NCI-H1105 (cell line): Measurements from ENCODE around the gene IRF6.

ENCODE experiments used
- DNase-seq: peaks from one replicate; lab custom pipeline; 2025; lab: John Stamatoyannopoulos, UW

Gene IRF6

DNA sequence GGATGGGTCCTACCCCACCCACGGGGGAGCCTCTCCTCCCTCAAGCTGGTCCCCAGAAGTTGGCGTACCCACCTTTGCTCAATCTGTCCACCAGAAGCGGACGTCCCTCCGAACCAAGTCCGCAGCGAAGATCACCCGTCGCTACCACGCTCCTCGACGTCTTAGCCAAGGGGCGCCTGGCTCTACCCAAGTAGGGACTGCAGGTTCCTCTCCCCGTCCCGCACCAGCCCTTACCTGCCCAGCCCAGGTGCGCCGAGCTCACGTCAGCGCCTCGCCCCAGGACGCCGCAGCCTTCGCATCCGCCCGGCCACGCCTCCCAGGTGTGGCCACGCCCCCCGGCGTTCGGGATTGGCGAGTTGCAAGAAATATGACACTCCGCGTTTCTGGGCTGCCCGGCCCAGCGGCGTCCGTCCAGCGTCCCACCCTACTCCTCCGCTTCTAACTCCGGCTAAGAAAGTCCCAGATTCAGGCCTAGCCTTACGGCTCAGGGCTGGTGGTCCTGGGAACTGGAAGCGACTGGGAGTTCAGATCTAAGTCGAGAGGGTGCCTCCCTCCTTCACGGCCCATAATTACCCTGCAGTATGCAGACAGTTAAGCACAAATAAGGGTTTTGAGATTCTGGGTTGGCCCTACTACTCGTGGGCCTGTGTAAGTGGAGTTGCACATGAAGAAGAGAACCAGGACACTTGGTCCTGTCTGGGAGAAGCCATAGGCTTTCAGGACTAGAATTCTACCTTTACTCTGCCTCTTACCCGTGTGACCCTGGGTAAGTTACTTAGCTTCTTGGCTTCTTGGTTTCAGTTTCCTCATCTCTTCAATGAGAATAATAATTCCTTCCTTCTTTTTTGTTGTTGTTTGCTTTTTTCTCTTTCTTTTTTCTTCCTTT lies at the start of gene IRF6:
Gene IRF6 (minus strand): TSS at position 268 of the 886 bp plus-strand sequence. CDS start 4,729 bp downstream, outside the sequence.
- peak; percentile 86 for DNase-seq

DNA sequence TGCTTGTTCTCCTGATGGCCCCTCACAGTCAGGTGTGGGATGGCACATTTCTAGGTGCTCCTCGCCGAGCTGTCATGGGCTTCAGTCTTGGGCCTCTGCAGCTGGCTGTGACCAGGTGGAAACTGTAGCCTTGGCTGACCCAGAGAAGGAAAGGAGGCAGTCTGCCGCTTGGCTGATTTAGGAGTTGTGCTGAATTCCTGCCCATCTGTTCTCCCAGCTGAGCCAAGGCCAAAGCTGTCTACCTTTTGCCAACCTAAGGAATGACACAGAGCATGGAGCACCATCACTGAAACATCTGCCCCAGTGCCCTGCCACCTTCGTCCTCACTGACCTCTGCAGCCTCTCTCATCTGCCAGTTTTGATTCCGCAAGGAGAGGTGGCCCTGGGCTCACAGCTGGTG lies 49.7 kb upstream of the IRF6 start:
- no peak for DNase-seq

GRCh38 chr1:209855006-209855405 lies 49.1 kb upstream of the IRF6 start:
- no peak for DNase-seq

GRCh38 chr1:209854196-209854595 lies 48.3 kb upstream of the IRF6 start:
- no peak for DNase-seq

DNA sequence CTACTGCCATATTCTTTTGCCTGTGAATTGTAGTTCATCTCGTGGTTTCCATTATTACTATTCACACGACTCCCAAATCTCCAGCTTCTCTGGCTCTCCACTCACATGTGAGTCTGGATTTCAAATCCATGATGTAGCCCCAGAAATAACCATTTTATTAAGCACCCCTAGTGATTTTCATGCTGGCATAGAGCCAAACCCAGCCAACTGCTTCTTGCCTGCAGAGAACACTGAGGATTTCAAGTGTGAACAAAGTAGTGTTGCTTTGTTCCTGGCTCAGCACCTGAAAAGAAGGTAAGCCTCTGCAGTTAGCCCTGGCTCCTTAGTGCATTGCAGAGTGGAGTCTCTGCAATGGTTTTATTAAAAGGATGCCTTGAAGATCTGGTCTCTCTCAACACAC lies 47.7 kb upstream of the IRF6 start:
- DNase-seq, result peak; percentile 4

DNA sequence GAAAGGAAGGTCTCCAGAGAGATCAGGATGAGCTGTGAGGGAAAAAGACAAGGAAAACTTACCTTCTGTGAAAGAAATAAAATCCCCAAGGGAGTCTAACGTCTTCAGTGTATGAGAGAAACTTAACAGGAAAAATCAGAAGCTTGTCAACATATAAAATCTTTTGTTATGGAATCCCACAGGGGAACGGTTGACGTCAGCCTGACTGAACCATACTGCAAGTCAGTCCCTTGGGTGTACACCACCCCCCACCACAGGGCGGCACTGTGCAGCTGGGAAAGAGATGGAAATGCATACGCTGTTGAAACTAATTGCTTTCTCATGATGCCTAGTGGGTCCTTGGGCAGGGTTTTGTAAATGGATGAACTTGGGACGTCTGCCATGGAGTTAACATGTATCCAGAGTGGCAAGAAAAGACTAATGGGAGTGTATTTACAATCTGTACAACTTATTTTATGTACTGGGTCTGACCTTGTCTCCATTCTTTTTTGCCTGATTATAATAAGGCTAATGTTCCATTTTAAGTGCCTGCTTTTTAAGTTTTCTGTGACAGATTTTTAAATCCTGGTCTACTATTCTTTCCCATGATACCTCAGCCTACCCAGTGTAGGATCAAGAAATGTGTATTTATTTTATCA lies 44.5 kb upstream of the IRF6 start:
- DNase-seq, result peak; percentile 52

DNA sequence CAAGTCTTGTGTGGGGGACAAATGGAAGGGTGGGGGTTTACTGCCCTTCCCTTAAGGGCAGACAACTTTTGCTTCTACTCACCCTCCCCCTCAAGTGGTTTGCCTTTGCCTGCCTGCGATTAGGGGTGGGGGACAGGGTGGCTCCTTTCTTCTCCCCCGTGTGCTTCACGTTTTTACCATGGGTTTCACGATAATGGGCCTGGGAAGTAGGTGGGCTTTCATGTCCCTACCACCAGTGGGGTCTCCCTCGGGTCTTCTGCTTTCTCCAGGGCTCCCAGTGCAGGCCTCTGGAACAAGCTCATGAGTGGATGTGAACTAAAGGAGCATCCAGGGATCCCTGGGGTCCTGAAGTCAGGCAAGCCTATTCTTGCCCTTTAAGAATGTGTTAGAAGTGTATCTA lies 43.4 kb upstream of the IRF6 start:
- no peak for DNase-seq

GRCh38 chr1:209845408-209845725 lies 39.4 kb upstream of the IRF6 start:
- peak; percentile 91 for DNase-seq

DNA sequence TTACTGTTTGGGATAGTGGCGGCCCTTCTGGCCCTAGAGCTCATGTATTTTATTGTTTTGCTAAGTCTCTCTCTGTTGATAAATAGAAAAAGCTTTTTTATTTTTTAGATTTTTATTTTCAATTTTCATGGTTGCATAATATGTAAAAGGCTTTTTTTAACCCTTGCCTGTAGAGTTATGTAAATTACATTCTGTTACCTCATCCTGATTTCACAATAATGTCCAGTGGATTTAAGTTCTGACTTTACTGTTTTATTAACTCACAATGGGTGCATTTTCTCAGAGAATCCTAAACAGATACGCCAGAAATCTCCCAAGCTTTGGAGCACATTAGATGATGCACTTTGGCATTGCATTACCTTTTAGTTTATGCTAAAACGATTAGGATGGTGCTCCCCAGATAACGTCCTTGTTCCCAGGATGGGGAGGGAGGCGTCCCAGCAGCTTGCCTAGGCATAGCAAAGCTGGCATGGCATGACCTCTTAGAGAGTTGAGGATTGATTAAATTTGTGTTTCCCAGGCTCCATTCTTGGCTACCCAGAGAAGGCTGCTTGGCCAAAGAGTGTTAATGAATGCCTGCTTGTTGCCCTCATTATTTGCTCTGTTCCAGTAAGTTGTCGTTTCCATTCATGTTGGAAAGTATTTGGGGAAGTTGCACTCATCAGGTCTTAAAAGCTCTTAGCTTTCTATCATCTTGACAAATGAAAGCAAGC lies 38.9 kb upstream of the IRF6 start:
- DNase-seq, result no peak

DNA sequence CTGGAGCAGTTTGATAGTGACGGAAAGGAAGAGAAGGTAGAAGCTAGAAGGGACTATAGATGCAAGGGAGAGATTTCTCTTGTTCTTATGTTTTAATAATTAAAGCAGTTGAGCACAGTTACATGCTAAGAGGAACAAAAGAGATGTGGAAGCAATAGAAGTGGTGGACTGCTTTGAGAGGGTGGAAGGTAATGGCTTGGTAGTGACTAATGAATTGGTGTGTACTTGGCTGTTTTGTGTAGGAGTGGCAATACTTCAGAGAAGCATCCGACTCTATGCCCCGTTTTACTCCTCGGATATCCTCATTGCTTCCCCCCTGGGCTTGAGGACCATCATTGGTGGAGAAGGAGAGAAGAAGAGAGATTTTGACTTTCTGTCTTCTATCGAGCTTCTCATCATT lies 34.7 kb upstream of the IRF6 start:
- no peak for DNase-seq

- no peak for DNase-seq
Measured at GRCh38 chr1:209839875-209840546, 34.1 kb upstream of the IRF6 start.

DNA sequence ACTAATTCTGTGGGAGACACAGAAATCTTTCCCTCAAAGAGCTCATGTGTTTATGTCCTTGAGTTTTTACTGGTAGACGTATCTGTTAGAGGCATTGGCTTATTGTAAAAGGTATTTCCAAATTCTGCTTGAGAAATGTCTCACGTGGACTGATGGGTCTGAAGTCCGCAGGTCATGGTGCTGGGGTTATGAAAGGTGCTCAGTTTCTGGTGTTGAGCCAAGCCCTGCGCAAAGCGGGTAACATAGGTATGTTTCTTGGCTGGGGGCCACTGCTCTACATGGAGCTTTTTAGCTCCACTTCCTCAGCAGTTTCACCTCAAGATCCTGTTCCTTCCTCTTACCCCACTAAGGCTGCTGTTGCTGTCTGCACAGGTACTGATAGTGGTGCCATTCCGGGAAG lies 32.6 kb upstream of the IRF6 start:
- no peak for DNase-seq

DNA sequence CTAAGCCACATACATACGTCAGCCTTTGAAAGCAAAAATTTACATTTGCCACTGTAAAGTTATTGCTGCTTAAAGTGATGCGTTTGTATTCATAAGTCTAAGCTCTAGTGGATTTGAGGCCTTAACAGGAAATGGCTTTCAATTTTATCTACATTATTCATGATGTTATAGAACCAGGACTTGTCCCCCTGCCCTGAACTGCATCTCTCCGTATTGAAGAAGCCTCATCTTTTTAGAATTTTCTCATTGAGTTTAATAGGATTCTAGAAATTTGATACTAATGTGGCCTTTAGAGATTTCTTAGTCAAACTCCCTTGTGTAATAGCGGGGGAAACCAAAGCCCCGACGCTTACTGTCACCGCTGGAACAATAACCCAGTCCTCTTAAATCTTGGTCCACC lies 31.7 kb upstream of the IRF6 start:
- no peak for DNase-seq

DNA sequence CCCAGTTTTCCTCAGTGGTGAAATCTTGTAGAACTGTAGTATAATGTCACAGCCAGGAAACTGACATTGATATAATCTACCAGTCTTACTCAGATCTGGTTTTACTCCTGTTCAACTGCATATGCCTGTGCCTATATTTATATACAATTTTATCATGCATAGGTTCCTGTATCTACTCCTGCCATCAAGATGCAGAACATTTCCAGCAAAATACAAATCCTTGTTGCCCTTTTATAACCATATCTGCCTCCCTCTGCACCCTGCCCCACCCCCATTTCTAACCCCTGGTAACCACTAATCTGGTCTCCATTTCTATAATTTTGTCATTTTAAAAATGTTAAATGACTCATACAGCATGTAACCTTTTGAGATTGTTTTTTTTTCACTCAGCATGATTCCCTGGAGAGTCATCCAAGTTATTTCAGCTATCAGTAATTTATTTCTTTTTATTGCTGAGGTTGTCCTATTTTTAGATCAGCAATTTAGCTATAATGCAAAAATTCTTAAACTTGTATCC lies 29.9 kb upstream of the IRF6 start:
- DNase-seq, result no peak

DNA sequence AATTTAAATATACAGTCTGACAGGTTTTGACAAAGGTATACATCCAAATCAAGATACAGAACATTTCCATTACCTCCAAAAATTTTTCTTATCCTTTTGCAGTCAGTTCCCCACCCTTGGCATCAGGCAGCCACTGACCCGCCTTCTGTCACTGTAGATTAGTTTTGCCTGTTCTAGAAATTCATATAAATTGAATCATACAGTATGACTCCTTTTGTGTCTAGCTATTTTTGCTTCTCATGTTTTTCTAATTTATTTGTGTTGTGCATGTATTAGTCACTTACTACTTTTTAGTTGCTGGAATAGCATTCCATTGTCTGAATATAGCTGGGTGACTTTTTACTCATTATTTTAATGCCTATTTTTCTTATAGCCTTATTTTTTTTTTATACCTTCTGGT lies 25.7 kb upstream of the IRF6 start:
- no peak for DNase-seq

GRCh38 chr1:209830722-209831121 lies 24.8 kb upstream of the IRF6 start:
- no peak for DNase-seq

DNA sequence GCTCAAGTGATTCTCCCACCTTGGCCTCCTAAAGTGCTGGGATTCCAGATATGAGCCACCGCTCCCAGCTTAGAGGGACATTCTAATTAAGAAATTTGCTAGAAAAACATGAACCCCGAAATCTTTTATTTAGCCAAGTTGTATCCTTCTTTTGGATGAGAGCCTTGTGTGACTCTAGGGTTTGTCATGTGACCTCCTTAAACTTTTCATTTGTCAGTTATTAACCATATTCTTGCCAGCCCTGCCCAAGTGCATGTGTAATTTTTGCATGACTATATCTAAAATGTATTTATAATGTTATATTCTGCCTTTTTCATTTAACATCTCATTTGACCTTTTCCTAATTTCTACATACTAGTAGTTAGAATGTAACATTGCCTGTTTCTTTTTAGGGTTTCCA lies 23.8 kb upstream of the IRF6 start:
- DNase-seq, result no peak

DNA sequence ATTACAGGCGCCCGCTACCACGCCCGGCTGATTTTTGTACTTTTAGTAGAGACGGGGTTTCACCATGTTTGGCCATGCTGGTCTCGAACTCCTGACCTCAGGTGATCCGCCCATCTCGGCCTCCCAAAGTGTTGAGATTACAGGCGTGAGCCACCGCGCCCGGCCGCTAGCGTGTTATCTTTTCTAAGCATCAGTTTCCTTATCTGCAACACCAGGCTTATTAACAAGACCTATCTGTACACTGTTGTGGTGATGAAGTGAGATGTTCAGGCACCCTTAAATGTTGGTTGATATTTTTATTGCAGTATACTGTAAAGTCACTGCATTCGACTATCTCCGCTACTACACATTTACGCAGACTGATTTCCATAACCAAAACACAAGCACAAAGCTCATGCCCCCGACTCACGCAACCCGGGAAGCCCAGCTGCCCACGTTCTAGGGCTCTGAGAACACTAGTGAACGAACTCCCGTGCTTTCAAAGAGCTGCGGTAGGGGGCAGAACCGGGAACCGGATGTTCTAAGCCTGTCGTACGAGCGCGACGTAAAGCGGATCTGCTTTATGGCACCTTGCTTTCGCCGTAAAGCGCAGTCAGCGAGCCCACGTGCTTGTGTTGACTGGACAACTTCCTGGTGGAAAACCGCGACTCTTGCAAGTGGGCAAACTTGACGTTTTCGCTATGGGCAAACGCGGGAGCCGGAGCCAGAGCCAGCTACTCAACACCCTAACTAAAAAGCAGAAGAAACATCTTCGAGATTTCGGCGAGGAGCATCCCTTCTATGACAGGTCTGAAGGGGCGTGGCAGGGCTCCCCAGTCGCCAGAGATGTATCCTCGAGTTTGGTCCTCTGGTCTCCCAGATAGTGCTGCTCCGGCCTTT lies 21.7 kb upstream of the IRF6 start, which contains the start of gene UTP25:
Gene UTP25 (plus strand): TSS at position 589 of the 879 bp plus-strand sequence. CDS start 92 bp downstream, at position 681.
- DNase-seq, result peak; percentile 91

DNA sequence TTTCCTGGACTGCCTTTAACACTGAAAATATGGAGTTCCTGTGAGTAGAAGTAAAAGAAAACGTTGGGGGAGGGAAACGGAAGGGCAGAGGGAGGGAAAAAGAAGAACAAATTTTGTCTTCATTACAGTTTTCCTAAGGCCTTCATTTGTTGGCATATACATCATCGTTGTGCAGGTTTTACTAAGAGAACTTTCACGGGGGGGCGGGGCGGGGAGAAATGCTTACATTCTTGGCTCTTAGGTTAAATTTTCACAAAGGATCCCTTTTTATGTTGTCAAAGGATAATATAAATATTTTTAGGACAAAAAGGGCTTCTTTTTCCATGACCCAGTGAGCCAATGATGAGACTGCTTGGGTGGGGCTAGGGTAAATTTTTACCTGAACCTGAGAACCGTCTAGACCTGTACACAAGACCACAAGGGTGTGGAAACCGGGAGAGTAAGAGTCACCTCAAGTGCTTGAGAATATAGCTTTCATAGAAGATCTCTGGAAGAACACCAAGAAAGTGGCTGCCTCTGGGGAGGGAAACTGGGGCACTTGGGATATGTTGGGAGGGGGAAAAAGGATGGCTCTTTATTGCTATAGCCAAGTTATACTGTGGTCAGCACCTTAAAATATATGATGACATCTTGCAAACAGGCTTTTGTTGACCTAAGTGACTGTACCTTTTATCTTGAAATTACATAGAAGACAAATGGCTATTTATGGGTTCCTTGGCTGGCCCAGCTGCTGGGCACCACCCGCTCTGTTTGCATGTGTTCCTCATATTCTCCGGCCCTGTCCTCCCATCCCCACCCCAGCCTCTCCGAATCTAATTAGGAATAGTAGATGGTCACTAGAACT lies 19.9 kb upstream of the IRF6 start:
- DNase-seq, result no peak
